Fibroblast of lung (primary cell): Measurements from ENCODE around the gene NPC2.

Experiments
- EZH2 ChIP-seq: IDR thresholded peaks from 2 replicates; pipeline ENCODE4 v1.5.1; 2012; ENCODE audit warnings: low read length, control low read depth, mild to moderate bottlenecking; ENCODE audit errors: missing control alignments
- TF ChIP-seq, protein P1 (sequence below), 2 donors: IDR thresholded peaks in 1 of 2; conservative IDR thresholded peaks in 1 of 2; 1 replicate in 1 of 2; 2 replicates in 1 of 2; pipeline ENCODE4 v1.5.1; 2011 to 2012; ENCODE audit warnings: low read length in 2 of 2, control low read depth in 1 of 2, inconsistent platforms in 1 of 2, low read depth in 1 of 2, mild to moderate bottlenecking in 1 of 2

DNA sequence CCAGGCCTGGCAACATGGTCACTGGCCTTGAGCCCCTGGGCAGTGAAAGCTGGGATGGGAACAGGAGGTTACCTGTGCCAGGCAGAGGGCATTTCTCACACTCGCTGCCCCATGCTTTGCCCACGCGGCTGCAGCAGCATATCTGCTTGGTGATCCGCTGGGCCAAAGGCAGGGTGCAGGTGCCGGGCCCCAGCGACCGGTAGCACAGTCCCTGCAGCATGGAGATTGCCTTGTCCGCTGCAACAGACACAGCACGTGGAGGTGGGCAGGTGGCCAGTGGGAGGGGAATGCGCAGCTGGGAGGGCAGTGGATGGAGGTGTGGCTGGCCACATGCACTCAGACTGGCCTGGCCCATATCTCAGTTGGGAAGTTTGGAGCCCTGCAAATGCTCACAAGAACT is 35.8 kb upstream of the NPC2 start:
- TF ChIP-seq, protein P1, sequence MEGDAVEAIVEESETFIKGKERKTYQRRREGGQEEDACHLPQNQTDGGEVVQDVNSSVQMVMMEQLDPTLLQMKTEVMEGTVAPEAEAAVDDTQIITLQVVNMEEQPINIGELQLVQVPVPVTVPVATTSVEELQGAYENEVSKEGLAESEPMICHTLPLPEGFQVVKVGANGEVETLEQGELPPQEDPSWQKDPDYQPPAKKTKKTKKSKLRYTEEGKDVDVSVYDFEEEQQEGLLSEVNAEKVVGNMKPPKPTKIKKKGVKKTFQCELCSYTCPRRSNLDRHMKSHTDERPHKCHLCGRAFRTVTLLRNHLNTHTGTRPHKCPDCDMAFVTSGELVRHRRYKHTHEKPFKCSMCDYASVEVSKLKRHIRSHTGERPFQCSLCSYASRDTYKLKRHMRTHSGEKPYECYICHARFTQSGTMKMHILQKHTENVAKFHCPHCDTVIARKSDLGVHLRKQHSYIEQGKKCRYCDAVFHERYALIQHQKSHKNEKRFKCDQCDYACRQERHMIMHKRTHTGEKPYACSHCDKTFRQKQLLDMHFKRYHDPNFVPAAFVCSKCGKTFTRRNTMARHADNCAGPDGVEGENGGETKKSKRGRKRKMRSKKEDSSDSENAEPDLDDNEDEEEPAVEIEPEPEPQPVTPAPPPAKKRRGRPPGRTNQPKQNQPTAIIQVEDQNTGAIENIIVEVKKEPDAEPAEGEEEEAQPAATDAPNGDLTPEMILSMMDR (conservative IDR thresholded peaks at IDR 0.05 in 1 of 2, IDR thresholded peaks at IDR 0.05 in 1 of 2; ENCODE audit: low read depth in 1 of 2, low read length in 2 of 2) = no peak
- no peak for TF ChIP-seq EZH2
